Activated T-cell treated with anti-CD3 and anti-CD28 coated beads for 1 hour (primary cell): ENCODE data around the gene GPATCH1.

ENCODE experiments used
- DNase-seq: peaks from one replicate; pipeline ENCODE4 v3.0.0-alpha.2; 2020; ENCODE audit warnings: low read depth

The GPATCH1 gene

DNA sequence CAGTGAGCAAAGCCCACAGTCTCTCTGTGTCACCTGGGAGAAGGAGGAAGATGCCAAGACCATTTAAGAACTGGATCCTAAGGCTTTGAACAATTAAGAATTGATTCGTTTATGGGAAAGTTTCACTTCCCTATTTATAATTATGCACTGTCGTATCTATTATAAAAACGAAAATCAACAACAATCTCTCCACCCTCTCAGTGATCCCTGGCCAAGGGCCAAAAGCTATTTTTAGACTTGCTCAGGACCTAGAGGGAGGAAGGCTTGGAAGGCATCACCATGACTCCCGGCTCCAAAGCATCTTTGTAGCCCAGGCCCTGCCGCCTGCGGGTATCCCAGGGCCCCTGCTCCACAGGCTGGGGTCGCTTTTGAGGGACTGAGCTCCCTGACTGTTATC, 17.6 kb upstream of the GPATCH1 start:
- DNase-seq: no peak

DNA sequence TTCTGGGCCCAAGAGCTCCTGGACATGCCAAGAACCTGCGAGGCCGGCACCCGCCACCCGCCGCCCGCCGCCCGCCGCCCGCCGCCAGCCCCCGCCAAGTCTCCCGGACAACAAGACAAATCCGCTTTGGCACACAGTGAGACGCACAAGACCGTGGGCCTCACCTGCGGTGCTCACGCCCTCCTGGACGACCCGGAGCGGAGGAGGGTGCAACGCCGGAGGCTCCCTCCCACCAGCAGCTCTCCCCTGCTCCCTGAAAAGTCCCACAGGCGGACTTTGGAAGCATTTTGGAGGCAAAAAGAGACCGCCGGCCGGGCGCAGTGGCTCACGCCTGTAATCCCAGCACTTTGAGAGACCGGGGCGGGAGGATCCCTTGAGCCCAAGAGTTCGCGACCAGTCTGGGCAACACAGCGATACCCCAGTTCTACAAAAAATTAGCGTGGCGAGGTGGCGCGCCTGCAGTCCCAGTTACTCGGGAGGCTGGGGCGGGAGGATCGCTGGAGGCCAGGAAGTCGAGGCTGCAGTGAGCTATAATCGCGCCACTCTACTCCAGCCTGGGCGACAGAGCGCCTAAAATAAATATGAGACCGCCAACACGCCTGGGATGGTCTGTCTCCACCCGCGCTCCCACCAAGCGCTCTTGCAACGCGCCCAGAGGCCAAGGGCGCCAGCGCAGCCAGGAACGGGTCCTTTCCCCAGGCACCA, 17.1 kb upstream of the GPATCH1 start:
- DNase-seq: no peak

DNA sequence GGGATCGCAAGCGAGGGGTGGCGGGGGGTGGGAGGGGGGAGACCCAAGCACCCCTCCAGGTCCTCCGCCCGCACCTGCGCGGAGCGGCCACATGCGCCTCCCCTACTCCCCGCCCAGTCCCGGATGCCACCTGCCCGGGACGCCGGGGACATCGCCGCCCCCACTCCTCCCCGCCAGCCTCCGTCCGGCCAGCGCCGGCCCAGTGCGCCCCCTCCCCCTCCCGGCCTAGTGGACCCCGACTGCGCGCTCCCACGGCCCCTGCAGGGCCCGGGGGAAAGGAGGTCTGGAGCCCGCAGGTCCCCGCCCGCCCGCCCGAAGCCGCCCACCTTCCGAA, 16.6 kb upstream of the GPATCH1 start:
- no peak for DNase-seq

DNA sequence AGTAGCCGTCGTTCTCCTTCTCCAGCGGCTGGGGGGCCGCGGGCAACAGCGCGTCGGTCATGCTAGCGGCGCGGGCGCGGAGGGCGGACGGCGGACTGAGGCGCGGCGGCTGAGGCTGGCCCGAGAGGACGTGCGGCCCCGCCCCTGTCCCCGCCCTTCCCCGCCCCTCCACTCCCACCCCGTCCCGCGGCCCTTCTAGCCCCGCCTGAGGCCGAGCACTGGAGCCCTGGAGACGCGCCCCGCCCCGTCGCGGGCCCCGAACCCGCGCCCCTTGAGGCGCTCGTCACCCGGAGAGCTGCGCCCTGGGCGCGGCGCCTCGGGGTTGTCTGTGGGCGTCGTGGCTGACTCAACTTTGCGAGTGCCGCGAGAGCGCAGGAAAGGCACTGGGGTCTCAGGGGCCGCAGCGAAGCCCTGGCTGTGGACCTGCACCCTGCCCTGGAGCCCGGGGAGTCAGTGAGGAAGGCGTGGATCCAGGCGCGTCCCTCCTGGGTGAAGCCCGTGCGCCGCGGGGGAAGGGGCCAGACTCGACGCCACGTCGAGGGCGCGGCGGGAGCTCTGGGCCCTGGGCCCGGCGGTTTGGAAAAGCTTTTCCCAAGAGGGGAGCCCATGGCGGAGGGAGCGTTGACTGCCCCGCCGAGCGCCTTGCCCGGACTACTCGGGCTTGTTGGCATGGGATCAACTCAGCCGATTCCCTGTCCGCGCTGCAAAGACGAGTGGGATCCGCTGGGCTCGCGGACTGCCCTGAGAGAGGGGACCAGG, 16.0 kb upstream of the GPATCH1 start, which contains the start of gene RHPN2:
TSS of gene RHPN2 (minus strand) at position 97 of the 759 bp plus-strand sequence. CDS start at position 61, 36 bp downstream.
- peak; percentile 20 for DNase-seq

DNA sequence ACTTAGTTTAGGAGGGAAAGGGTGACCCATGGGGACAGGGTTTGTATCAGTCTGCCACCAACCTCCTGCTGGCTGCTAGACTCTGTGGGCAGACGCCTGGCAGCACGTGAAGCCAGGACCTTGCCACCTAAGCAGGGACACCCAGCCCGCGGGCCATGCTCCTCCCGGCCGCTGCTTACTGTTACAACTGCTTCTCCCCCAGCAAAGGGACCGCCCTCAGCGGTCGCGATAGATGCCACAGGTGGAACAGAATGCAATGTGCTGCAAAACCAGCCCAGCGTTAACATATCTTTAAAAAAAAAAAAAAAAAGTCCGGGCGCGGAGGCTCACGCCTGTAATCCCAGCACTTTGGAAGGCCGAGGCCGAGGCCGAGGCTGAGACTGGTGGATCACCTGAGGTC, 14.4 kb upstream of the GPATCH1 start:
- no peak for DNase-seq

DNA sequence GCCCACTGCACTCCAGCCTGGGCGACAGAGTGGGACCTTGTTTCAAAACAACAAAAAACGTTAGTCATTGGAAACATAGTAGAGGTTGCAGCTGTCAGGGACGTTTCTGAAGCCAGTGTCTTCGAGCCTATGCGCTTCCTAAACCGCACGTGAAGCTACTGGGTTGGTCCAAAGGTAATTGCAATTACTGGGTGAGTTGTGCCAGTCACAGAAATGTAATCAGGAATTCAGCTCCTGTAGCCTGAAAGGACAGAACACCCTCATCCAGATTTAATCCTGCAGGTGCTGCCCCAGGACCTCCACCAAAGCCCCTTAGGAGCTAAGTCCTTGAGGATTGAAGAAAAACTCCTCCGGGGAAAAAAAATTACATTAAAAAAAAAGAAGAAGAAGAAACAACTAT, 13.9 kb upstream of the GPATCH1 start:
- DNase-seq: no peak

DNA sequence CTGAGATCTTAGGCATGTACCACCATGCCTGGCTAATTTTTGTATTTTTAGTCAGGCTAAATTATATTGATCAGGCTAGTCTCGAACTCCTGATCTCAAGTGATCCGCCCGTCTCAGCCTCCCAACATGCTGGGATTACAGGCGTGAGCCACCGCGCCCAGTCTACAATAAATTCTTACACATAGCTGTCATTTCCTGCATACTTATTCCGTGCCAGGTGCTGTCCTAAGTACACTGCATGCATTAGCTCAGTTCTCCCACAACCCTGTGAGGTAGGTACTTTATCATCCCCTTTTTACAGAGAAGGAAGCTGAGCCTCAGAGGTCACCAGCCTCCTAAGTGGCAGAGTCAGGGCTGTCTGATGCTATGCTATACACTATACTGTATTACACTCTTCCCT, 9.1 kb upstream of the GPATCH1 start:
- no peak for DNase-seq

DNA sequence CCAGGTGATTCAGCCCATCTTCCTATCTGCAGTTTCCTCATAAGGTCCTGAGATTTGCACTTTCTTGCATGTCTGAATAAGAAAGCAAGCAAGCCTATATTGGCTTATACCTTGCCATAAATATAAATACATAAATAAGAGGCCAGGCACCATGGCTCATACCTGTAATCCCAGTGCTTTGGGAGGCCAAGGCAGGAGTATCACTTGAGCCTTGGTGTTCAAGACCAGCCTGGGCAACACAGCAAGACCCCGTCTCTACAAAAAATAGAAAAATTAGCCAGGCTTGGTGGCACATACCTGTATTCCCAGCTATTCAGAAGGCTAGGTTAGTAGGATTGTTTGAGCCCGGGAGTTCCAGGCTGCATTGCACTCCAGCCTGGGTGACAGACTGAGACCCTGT, 5.5 kb upstream of the GPATCH1 start:
- no peak for DNase-seq

DNA sequence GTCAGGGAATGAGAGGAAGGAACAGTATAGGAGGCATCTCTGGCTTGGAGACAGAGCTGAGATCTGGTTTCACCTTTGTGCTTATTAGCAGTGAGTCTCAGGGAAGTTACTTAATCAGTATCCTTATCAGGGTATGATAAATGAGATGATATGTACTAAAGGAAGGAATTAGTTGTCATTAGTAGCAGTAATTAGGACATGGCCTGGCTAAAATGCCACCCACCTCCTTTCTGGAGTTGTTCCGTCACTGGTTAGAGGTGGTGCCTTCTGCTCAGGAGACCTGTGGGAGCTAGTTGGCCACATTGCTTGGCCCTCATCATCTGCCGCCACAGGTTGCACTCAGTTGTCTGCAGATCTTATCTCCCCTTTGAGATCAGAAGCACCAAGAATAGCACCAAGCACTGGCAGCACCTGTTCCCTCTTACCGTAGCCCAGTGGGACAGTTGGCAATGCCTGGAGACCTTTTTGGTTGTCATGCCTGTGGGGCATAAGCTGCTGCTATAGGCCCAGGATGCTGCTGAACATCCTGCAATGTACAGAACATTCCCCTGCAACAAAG, 4.7 kb downstream of the GPATCH1 start:
- DNase-seq: no peak

DNA sequence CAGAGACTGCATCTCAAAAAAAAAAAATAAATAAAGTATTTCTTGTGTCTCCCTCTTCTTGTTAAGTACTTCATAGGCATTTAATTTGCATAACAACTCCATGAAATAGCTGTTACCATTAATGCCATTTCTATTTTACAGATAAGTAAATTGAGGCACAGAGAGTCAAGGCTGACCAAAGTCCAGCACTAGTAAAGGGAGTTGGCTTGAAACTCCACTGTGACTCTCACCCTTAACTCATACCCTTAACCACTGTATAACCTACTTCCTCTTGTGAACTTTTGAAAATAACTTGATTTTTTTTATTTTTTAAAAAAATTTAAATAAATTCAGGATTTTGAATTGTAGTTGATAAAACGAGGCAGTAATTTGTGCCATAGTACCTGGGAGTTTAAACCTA, 6.0 kb downstream of the GPATCH1 start:
- no peak for DNase-seq

DNA sequence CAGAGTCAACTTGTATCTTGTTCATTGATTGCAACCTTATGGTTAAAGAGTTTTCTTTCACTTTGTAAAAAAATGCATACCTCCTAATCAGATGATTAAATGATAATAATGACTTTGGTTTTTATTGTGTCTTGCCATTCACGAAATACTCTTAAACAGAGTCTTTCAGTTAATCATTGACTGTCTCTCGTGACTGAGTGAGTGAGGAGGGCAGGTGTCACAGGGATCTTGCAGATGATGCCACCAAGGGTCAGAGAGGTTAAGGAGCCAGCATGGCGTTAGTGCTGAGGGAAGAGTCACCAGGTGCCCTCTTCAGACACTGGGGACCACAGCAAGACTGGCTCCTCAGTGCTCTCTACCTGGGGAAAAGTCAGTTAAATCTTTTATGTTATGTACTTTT, 8.0 kb downstream of the GPATCH1 start:
- DNase-seq: no peak

DNA sequence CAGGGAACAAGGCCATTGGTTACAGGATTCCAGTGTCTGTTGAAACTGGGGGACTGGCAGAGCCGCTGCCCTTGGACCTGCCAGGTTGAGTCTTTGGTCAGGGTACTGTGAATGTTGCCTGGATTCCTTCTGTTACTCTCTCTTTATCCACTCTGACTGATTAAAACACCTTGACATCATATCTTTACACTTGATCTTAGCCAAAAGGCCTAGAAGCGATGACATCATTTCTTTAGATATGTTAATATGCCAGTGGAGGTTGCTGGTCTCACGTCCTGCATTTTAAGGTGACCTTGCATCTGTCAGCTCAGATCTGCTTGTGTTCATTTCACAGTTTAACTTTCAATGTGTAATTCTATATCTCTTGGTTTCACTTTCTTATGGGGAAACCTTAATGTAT, 9.2 kb downstream of the GPATCH1 start:
- no peak for DNase-seq

DNA sequence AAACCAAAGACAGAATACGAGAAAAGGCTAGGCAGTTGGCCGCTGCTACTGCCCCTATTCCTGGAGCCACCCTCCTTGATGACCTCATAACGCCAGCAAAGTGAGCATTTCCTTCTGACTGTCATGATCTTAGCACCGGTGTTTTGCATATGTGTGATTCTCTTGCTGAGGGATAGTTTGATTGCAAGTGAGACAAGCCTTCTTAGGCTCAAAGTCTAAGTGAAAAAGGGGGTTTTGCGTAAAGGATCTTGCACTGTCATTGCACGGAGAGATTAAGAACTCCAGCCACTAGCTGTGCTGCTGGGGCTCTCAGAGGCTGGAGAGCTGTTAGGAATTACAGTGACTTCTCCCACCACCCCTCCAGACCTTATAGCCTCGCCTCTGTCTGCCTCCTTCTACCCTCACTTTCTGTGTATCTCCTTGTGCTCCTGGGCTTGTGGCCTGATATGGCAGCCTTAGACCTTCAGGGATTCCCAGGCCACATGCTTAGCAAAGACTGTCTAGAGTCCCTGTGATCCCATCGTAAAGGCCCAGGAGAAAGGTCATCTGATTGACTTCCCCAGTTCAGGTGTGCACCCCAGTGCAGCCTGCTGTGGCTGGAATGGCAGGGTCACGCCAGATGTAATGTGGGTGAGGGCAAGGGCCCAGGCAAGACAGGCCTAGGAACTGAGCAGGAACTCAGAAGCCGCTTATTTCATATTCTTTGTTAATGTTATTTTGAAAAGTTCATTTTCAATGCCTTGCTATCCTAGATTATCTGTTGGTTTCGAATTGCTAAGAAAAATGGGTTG, 12.6 kb downstream of the GPATCH1 start:
- no peak for DNase-seq

DNA sequence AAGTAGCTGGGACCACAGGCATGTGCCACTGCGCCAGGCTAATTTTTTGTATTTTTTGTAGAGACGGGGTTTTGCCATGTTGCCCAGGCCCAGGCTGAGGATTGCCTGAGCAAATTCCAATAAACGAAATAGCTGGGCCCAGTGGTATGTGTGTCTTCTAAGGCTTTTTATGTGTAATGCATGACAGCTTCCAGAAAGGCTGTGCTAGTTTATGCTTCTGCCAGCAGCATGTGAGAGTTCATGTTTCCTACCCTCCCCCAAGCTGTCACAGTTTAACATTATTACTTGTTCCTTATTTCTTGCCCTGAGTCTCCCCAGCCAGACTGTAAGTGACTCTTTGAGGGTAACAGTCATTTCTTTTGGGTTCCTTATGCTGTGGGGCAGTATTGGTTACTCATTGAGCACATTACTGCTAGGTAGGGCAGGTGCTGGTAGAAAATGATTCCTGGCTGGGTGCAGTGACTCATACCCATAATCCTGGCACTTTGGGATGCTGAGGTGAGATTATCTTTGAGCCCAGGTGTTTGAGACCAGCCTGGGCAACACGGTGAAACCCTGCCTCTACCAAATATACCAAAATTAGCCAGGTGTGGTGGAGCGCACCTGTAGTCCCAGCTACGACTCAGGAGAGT, 13.6 kb downstream of the GPATCH1 start:
- no peak for DNase-seq

DNA sequence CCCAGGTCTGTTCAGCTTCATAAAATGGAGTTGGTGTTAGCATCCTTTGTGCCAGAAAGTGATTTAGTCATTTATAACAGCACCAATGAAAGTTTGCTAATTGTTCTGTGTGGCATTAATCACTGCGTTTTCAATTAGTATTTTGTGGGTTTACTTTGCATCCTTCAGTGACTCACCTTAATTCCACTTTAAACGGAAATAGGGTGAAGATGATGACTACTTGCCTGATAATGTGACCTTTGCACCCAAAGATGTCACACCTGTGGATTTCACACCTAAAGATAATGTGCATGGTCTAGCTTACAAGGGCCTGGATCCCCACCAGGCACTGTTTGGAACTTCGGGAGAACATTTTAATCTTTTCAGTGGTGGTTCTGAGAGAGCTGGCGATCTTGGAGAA, 15.0 kb downstream of the GPATCH1 start:
- no peak for DNase-seq

DNA sequence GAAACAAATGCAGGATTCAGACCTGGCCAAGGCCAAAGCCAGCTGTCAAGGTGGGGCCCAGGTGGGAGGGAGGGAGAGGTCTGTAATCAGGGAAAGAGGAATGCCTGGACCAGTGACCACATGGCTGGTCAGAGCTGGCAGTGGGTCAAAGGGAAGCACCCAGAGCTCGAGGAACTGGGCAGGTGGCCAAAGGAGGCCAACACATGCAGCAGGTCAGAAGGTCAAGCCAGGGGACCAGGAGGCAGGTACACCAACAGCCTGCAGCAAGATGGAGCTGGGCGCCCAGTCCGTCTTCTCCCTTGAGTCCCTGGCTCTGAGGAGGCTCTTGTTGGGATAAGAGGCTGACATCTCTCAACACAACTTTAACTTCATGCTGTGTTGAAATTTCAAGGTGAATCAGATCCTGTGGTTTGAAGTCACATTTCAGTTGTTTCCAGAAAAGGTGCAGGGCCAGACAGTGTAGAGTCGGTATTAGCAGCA, 17.1 kb downstream of the GPATCH1 start:
- no peak for DNase-seq

DNA sequence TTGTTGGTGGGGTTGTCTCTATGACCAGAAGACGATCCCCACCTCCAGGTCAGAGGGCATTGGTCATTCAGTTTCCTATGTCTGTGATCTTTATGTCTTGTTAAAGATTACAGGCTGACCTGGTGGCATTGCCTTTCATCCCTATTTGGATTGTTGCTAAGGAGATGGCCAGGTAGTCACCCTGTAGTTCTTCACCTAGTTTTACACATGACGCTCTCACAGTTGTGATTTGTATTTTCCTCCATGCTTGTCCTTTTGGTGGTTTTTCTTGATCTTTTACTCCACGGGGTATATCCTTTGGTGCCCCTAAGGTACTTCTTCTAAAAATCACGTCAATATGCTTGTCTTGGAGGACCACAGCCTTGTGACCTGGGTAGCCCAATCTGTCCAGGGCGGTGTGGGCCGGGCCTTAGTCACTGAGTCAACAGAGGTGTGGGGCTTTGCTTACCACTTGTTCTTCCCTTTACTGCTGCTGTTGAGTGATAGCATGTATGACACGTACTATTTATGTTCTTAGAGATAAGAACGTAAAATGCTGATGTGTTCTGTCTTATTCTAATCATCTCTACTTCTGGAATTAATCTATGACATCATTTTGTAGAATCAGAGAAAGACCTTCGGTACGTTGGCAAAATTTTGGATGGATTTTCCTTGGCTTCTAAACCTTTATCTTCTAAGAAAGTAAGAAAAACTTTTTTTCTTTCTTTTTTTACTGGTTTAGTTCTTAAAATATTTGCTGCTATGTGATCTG, 20.1 kb downstream of the GPATCH1 start:
- DNase-seq: no peak

DNA sequence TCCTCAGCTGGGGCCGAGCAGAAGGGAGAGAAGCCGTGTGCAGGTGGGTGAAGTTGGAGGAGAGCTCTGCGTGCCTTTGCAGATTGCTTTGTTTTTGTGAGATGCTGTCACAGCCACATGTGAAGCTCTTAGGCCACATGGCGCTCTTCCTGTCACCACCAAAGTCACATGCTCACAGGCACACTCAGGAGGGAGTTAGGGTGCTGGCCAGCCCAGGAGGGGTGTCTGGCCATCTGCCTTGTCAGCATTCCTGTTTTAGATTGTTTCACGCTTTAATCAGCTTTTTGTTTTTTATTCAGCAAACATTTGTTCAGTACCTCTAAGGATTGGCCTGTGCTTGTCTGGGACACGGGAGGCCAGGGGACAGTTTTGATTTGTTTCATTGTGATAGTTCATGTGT, 21.9 kb downstream of the GPATCH1 start:
- no peak for DNase-seq

DNA sequence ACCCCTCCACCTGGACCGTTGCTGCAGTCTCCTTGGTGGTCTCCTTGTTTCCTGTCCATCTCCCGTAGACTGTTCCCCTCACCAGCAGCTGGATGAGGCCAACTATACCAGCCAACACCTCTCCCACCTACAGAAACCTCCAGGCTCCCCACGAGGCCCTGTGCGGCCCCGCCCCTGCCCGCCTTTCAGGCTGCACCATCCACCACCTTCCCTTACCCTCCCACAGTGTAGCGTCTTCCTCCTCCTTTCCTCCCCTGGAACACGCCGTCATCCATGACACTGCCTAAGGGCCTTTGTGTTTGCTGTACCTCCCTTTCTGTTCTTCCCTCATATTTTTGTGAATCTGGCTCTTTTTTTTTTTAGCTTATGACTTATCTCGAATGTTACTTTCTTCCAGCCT, 27.2 kb downstream of the GPATCH1 start:
- DNase-seq: no peak

DNA sequence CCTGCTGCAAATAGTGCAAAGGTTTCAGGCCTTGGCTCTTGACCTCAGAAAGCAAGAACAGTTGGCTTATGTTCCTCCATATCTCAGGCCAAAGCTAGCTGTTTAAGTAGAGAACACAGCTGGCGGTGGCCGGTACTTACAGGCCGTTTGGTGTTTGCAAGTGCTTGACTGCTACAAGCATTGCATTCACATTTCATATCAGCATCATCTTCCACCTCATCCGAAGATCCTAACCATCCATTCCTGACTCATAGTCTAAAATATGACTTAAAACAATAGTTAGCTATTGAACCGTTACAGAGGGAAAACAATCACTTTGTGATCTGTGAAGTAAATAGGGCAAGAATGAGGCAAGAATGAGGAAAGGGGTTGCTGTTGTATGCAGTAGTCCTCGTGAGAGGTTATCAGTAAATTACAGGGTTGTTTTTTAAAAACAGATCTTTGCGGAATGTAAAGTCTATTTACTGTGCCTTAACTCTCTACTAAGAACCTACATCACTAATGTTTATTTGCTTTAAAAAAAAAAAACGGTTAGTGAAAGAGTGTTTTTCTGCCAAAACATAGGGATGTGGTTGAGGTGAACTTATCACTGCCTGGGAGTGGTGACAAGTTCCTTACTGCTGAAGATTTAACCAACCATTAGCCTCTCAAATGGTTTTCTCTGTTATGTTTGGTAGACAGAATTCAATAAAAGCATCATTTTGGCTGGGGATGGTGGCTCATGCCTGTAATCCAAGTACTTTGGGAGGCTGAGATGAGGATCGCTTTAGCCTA, 29.3 kb downstream of the GPATCH1 start:
- DNase-seq: no peak

DNA sequence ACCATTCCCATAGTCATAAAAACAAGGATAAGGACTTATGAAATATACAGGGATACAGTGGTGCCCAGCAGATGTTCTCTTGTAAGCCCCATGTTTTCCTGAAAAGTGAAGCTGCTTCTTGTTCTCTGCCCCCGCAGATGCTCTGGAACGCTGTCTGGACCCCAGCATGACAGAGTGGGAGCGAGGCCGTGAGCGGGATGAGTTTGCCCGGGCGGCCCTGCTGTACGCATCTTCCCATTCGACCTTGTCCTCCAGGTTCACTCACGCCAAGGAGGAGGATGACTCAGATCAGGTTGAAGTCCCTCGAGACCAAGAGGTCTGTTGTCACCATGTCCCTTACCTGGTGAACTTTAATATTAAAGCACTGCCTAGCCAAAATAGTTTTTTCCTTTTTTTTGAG, 30.6 kb downstream of the GPATCH1 start:
- no peak for DNase-seq
